Esophagus squamous epithelium (tissue), 4 donors: ENCODE results near the gene CES2.

Experiments
- POLR2A ChIP-seq, 4 donors: fragments of 450-650 bp; IDR thresholded peaks; one replicate each; pipeline ENCODE4 v1.6.1; 2017; ENCODE audit warnings: antibody characterized with exemption in 4 of 4, mild to moderate bottlenecking in 4 of 4, moderate library complexity in 3 of 4
- TF ChIP-seq, protein P1 (sequence below), 6 experiments: fragments of 450-650 bp in 4 of 6; fragments of 200-600 bp in 2 of 6; sonication (generic) in 2 of 6; IDR thresholded peaks; one replicate each; pipeline ENCODE4 v1.5.1; 2016 to 2019; ENCODE audit warnings: antibody characterized with exemption in 6 of 6, mild to moderate bottlenecking in 4 of 6, moderate library complexity in 4 of 6

DNA sequence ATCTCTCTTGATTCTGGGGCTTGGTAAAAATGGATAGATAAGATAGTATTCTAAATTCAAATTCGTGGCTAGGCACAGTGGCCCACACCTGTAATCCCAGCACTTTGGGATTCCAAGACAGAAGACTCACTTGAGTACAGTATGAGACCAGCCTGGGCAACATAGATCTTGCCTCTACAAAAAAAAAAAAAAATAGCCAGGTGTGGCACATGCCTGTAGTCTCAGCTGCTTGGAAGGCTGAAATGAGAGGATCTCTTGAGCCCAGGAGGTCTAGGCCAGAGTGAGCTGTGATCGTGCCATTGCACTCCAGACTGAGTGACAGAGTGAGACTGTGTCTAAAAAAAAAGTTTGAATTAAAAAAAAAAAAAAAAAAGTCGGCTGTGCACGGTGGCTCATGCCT, 45.7 kb upstream of the CES2 start:
- TF ChIP-seq, protein P1, sequence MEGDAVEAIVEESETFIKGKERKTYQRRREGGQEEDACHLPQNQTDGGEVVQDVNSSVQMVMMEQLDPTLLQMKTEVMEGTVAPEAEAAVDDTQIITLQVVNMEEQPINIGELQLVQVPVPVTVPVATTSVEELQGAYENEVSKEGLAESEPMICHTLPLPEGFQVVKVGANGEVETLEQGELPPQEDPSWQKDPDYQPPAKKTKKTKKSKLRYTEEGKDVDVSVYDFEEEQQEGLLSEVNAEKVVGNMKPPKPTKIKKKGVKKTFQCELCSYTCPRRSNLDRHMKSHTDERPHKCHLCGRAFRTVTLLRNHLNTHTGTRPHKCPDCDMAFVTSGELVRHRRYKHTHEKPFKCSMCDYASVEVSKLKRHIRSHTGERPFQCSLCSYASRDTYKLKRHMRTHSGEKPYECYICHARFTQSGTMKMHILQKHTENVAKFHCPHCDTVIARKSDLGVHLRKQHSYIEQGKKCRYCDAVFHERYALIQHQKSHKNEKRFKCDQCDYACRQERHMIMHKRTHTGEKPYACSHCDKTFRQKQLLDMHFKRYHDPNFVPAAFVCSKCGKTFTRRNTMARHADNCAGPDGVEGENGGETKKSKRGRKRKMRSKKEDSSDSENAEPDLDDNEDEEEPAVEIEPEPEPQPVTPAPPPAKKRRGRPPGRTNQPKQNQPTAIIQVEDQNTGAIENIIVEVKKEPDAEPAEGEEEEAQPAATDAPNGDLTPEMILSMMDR (IDR thresholded peaks at IDR 0.05): no peak
- TF ChIP-seq POLR2A (IDR thresholded peaks at IDR 0.05): no peak
